HG03439 (cell line): ENCODE results near the gene TGFBRAP1.
"Not testable (repeated sequence)": the region's sequence is repeated elsewhere in the genome, so short reads cannot be mapped to it uniquely, and the experiment has no call there.

Source experiments
- ATAC-seq: cut with Tn5 transposase; IDR thresholded peaks from one replicate; pipeline ENCODE4 v1.9.1; 2021; ENCODE audit warnings: mild to moderate bottlenecking, moderate library complexity; ENCODE audit not compliant: unreplicated experiment

Gene TGFBRAP1

DNA sequence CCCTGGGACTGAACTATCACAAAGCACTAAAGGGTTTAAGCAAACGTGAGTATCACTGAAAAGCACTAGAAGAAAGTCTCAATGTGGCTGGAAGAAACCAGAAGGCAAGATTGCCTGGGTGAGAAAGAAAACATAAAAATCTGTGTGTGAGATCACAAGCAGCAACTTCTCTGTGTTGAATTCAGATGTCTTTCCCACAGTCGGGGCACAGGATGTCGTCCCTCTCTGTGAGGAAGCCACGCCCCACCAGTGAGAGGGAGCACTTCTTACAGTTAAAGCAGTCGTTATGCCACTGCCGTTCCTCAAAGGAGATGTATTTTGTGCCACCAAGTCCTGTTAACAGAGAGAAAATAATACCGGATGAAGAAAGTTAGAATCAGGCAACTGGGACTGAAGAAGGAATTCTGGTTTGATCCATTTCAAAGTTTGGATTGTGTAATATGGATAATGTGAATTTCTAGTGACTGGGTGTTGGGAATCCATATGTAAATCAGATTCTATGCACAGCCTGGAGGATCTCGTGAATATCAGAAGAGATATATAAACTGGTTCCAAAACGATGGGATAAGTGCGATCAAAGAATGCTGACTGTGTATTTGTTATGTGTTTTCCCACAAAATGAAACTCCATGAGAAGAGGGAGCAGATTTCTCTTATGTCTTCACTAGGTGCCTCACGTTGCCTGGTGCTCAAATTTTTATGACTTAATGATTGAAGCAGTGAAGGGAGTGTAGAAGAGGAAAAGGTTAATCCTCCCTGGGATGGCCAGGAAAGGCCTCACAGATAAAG, 31.8 kb upstream of the TGFBRAP1 start:
- no peak for ATAC-seq

DNA sequence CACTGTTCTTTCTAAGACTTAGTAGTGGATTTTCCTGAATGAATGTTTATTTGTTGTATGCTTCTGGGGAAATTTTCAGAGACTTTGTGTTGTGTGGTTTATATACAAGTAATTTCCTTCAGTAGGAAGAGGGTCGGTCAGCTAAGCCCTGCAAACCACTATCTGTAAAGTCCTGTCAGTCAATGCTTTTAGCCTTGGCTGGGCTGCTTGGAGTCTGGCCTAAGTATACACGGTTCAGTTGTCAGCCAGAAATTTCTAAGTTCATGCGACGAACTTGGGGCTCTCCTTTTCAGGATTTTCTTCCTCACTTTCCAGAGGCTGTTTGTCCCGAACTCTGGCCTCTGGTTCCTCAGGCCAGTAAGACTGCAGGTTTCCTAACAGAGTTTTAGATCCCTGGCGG, 29.1 kb upstream of the TGFBRAP1 start:
- ATAC-seq = no peak

DNA sequence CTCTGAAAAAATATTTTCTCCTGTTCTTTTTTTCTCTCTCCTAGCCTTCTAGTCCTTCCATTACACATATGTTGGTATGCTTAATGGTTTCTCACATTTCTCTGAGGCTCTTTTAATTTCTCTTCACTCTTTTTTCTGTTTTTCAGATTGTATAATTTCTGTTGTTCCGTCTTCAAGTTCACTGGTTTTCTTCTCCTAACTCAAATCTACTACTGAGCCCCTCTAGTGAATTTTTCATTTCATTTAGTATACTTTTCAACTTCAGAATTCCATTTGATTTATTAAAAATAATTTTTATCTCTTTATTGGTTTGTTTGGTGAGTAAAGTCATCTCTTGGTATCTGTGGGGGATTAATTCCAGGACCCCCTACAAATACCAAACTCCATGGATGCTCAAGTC, 27.6 kb upstream of the TGFBRAP1 start:
- no peak for ATAC-seq

DNA sequence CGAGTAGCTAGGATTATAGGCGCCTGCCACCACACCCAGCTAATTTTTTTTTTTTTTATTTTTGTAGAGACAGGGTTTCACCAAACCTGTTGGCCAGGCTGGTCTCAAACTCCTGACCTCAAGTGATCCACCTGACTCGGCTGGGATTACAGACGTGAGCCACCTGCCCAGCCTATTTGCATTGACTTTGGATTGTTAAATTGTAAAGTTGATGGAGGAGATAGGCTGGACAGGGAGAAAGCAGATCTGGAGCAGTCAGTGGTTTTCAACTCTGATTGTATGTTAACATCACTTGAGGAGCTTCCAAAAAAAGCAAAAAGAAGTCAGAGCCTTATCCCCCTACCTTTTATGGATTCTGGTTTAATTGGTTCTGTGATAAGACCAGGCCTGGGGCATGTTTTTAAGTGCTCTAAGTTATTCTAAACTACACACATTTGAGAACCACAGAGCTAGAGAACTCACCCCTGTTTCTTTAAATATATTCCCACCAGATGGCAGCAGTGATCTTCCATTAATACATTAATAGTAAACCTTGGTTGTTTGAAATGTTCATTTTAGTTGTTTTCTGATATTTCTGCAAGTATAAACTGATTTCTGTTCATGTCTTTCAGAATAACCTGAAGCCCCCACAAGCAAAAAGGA, 15.3 kb upstream of the TGFBRAP1 start:
- no peak for ATAC-seq

DNA sequence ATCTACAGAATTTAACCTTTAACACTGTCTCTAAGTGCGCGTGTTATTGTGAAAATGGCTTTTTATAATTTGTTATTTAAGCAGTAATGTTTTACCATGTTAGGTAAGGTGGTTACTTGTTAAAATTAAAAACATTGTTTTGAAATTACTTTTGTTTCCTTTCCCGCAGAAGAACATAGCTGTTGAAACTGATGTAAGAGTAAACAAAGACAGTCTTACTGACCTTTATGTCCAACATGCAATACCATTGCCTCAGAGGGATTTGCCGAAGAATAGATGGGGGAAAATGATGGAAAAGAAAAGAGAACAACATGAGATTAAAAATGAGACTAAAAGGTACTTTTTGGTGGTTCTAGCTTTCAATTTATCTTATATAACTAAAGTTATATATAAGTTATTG, 9.9 kb upstream of the TGFBRAP1 start:
- no peak for ATAC-seq

DNA sequence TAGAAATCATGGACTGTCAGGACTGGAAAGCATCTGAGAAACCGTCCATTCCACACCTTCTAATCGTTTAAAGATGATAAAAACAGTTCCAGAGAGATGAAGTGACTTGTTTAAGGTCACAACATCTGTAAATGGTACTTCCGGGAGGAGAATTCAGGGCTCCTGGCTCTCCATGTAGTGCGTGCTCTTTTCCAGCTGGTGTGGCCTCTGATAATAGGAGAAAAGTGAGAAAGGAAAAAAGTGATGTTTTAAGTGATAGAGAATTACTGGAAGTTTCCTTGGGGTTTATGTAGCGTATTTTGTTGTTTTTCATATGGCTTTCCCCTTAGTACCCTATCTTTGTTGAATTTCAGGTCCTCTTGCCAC, 8.5 kb upstream of the TGFBRAP1 start:
- ATAC-seq = no peak

DNA sequence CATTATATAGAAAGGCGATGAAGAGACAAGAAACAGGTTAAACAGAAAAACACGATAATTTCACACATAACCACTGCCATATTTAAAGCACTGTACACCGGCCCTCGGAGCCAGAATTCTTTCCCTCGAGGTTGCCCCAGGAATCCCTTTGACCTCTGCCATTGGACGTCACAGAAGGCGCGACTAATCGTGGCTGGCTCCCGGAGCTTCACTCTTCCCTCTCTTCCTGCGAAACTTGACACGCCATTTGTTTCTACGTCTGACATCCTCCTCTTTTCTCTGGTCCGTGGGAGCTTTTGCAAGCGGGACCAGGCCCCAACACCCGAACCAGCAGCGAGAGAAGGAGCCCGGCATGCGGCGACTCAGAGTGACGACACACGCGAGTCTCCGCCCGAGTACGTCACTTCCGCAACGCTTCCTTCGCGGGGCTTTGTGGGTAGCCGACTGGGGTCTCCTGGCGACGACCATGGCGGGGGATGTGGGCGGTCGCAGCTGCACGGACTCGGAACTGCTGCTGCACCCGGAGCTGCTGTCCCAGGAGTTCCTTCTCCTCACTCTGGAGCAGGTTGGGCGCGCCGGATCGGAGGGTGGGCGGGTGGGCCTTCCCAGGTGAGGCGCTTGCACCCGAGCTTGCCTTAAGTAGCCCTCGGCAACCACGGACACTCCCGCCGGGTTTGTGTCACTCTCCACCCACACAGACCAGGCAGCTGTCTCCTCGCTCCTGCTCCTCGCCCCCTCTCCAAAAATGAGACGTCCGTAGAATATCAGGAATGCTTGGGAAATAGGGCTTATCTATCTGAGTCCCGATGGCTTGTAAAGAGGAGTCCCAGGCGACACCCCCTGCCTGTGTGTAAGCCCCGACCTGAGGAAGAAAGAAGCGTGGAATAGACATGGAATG, 7.8 kb upstream of the TGFBRAP1 start, which contains the start of gene C2orf49:
Gene C2orf49, plus strand, starts transcription at position 419 of the 898 bp plus-strand sequence. Its CDS starts 48 bp downstream, at position 467.
- peak; percentile 95 for ATAC-seq

DNA sequence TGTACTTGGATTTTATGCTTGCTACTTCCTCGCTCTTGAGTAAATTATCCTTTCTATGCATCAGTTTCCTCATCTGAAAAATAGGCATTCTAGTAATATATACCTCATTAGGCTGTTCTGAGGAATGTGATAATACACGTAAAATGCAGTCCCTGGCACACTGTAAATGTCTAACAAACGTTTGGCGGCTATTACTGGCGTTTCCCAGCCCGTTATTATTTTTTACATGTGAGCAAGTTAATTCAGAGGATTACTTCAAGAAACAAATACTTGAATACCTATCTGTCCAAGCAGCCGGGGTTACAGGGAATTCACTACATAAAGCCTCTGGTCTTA, 7.2 kb upstream of the TGFBRAP1 start:
- no peak for ATAC-seq

DNA sequence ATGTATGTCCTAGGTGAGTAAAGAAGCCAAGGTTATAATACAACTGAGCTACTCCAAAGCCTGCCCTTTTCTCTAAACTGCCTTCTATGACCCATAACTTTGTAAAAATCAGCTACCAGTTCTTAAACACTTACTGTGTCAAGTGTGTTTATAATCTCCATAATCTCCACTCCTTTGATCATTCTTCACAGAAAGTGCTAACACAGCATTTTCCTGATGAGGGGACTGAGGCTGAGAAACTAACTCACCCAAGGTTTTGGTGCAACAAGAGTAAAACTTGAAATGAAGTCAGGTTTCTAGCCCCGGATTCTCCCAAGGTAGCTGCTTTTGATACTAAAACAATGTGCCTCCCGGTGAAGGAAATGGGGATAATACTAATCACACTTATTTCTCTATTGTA, 5.9 kb upstream of the TGFBRAP1 start:
- ATAC-seq = no peak

DNA sequence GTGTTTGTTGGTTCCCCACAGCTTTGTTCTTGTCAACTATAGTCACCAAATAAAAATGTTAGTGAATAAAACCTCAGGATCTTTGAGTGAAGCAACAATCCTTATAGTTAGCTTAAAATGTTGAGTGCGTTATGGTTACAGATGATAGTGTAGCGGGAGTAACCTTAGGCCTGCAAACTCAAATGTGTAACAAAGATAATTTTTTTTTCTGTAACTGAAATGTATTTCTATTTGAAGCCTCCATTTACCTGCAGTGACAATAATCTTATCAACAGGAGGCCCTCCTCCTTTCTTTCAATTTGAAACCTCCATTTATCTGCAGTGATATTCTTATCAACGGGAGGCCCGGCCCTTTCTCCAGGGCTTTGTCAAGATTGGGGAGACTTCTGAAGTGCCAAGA, 4.7 kb upstream of the TGFBRAP1 start:
- no peak for ATAC-seq

DNA sequence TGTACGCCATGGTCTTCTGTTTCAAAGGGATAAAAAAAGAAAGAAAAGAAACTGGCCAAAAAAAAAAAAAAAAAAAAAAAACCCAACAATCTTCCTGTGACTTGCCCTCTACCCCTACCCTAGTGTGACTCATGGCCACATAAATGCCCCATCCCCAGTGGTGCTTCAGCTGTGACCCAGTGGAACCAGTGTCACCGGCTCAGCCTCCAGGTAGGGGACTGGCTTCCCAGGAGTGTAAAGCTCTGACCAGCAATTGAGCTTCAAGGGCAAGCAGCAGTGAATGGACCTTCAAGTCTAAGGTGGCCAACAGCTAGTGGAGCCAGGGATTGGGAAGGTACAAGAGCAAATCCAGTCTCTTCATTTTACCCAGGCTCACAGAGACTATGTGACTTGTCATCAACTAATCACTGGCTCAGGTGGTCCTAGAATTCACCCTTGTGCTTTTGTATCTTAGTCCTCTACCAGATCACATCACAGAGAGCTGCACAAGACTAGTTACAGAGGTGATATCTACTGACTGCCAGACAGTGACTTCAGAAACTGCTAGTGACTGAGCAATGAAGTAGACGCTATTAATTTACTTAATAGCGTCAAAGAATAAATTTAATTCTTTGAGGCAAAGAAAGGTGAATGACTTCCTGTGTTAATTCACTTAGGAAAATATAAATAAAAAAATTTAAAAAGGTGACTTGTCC, 1.3 kb upstream of the TGFBRAP1 start:
- no peak for ATAC-seq

DNA sequence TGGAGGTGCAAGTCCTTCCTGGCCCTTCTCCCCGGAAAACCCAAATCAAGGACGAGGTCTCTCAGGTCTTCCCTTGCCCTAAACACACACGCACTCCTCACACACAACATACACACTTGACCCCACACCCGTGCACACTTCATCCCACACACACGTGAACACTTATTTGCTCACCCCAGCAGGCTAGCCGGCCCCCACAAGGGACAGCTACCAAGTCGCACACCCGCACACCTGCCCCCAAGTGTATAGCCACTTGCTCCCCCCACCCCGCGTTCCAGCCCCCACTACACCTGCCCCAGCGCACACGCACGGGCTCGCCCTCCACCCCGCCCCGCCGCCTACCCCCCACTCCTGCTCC, 359 bp downstream of the TGFBRAP1 start:
- ATAC-seq = no peak

DNA sequence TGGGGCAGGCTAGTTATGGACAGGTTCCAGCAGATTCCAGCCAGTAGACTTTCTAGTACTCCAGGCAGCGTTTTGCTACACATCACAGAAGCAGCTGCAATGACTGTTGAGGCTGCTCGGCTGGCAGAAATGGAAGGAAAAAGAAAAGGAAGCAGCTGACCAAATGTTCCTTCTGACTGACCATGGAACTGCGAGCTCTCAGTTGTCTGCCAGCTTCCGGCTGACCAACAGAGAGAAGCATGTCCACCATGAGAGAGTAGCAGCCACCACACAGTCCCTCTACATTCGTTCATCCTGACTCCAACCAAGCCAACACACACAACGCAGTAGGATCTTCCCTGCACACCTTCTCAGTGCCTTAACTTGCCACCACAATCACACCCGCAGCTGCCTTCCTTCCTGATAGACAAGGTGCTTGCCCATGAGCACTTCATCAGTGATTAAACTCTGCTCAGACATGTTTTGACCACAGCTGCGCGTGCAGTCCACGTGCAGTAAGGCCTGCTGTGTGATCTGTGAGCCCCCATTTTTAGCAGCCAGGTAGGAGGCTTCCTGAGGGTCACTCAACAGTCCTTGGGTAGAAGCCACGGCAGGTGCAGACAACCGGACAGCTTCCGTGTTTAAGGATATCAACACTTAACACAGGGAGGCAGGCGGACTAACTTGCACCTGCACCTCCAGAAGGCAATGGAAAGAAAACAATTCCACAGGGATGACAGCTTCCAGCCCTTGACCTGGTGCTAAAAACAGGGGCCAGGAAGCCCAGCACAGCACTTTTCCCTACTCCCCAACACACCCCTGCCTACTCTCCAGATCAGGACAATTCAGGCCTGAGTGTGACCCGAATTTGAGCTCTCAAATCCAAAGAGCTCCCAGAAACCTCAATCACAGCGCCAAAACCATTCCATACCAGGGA, 996 bp downstream of the TGFBRAP1 start:
- ATAC-seq = no peak

DNA sequence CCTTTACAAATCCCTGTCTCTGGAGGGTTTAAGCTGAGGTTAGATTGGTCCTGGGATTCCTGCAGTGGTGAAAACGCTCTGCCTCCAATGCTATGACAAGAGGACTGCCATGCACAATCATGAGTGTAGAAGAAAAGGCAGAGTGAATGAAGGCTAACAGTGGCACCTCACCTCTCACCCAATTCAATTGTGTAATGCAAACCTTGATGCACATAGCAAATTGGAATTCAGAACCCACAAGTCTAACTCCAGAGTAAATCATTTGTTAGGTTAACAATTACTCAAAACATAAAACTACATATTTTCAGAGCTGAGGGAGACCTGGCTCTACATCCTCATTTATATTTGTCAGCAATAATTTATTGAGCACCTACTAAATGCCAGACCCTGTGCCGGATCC, 1.8 kb downstream of the TGFBRAP1 start:
- no peak for ATAC-seq

DNA sequence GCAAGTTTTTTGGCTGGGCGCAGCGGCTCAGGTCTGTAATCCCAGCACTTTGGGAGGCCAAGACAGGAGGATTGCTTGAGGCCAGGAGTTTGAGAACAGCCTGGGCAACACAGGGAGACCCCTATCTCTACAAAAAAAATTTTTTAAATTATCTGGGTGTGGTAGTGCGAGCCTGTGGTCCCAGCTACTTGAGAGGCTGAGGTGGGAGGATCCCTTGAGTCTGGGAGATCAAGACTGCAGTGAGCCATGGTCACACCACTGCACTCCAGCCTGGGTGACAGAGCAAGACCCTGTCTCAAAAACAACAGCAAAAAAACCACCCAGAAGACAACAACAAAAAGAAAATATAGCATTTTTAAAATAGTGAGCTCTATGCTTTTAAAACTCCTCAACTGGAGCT, 2.3 kb downstream of the TGFBRAP1 start:
- not testable (repeated sequence) for ATAC-seq

DNA sequence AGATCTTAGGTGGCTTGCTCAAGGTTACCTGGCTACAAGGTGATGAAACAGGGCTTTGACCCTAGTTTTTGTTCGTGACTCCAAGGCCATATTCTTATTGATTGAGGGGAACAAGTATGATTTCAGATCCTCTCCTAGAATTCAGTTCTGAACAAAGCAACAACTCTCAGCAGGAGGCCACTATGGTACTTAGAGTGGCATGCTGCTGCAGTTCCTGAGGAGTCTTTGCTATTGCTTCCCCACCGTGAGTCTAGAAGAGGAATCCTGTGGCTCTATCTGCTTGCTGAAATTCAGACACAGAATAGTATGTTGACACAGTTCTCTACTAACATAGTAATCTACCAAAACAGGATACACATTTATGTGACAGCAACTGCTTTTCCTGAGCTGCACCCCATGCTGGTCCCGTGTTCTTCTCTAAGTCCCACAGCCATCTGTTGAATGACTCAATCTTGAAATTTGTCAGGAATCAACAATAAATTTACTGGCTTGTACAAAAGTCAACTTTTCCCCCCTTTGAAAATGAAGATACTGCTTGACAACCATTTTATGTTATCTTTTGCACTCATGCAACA, 4.1 kb downstream of the TGFBRAP1 start:
- ATAC-seq = no peak

DNA sequence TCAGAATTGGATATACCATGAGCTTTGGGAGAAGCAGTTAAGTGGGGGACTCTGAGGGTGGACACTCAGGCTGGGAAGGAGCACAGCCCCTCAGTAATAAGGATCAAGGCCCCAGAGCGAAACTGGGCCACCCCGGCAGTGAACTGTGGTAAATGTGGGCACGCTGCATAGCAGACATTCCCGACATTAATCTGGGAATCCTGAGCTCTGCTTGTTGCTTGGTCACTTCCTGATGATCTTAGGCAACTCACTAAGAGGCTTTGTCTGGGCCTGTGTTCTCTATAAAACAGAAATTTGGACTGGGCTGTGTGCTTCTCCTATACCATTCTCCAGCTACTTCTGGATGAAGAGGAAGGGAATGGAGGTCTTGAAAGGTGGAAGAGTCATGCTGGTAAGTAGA, 4.8 kb downstream of the TGFBRAP1 start:
- ATAC-seq = no peak

DNA sequence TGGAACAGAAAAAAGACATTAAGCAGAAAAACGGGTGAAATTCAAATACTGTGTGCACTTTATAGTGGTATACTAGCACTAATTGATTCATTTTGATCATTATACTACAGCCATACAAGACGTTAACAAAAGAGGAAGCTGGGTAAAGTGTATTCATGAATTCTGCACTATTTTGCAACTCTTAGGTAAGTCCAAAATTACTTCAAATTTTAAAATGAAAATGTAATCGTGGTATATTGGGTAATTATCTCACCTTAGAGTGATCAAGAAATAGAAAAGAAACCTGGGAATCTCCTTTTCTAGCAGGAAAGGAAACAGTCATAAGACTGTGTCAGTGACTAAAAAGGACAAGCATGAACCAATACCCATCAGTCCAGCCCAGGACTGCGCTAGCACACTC, 5.4 kb downstream of the TGFBRAP1 start:
- ATAC-seq = no peak

DNA sequence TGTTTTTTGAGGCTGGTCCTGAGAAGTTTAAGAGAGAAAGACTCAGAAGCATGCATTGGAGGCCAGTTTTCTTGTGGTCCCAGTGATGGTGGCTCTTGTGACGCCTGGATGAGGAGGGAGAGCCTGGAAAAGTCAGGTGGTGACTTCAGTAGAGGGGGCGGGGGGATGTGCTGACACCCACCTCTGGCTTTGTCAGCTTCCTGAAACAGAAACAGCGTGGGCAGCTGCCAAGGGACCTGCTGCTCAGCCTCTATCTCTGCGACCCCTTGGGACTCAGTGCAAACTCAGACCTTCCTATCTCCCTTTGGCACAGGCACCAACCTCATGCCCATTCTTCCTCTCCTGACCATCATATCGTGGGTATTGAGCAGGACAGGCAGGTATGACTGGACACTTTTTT, 6.4 kb downstream of the TGFBRAP1 start:
- no peak for ATAC-seq
